Measurements from ENCODE around the gene CLTCL1.

Gene CLTCL1

DNA sequence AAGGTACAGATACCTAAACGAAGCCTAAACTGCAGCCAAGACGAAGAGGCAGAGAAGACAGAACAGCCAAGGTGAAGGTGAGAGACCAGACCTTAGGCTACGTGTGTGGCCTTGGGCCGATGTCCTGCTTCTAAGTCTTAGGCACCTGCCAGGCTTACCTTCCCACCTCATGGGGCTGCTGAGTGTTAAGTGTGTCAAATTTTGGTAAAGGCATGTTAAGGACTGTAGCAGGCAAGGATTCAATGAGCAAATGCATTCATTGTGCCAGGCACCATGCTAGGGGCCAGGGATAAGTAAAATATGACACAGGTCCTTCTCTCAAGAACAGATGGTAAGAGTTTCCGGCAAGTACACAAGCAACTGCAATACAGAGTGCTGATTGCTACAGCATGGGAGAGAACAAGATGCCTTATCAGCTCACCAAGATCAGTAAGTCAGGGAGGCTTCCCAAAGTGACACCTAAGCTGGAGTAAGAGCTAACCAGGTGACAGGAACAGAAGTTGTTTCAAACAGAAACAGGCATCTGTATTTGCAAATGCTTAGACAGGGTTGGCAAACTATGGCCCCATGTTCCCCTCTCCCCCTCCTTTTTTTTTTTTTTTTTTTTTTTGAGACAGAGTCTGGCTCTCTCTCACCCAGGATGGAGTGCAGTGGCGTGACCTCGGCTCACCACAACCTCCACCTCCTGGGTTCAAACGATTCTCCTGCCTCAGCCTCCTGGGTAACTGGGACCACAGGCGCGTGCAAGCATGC, 46.7 kb downstream of the CLTCL1 start:
- no peak for DNase-seq

DNA sequence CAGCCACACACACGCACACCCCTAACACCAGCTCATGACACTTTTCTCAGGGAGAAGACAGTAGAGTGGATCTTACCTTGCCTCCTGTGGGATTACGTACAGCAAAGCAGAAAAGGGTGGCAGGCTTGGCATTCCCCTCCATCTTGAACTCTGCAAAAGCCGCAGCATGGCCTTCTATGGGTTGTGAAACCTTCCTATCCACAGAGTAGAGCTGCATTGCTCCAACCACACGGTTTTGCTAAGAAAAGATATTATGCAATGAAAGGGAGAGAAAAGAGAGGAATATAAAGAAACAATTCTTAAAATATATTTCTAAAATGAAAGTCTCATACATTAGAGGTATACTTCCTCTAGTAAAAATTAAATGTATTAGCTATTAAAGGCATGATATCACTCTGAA, 48.8 kb downstream of the CLTCL1 start:
- DNase-seq: no peak

DNA sequence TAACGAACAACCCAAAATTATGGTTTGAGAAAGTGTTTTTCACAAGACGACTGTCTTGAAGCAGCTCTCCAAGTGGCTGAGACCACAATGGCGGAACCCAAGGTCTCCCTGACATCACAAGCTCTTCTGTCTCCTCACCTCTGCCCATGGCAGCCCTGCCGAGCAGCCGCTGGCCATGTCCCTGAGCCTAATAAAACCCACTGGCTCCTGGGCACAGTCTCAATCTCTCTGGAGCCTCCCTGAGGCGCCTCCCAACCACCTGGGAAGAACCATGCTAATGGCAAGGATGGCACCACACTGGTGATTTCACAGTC, 50.0 kb downstream of the CLTCL1 start:
- no peak for DNase-seq

DNA sequence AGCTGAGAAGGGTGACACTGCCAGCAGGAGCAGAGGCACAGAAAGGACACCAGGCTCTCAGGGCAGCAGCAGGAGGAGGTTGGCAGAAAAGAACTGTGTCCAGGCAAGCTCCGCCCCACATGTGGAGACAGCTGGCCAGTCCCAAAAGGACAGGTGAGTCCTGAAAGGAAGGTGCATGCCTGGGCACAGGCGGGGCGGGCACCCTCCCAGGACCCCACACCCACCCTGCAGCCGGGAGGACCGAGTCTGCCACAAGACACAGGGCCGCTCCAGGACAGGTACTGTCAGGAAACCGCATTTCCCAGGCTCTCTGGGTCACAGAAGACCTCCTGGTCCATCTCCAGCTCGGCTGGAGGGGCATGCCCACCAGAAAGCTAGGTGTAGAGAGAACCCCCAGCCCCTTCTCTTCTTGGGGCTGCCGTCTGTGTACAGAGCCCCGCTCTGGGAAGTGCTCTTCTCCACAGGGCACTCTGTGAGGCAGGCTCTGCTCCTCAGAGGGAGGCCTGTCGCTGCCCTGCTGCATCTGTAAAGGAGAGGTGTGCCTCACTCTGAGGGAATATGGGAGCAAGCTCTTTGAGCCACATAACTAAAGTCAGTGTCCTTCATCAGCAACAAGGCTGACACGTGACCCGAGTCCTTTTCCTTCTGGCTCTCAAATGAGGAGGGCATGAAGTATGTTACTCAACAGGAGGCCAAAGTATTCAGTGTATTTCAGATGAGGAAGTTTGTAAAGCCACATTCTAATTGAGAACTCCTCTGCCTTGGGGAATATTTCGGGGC, 50.5 kb downstream of the CLTCL1 start:
- DNase-seq: no peak

DNA sequence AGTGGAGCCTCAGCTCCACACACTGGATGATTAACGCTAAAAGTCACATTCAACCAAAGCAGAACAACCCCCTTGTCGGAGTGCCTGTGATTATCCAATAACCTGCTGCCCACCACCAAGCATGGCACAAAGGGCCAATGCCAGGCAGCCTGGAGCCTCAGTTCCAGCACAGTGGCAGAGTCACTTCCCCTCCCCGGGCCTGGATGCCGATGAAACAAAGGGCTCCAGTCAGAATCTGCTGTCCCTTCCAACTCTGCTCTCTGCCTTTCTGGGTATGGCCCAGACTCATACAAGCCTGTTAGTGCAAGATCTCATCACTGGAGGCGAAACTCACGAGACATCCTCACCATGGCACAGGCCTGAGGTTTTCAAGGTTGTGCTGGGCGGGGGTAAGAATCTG, 52.1 kb downstream of the CLTCL1 start:
- no peak for DNase-seq

DNA sequence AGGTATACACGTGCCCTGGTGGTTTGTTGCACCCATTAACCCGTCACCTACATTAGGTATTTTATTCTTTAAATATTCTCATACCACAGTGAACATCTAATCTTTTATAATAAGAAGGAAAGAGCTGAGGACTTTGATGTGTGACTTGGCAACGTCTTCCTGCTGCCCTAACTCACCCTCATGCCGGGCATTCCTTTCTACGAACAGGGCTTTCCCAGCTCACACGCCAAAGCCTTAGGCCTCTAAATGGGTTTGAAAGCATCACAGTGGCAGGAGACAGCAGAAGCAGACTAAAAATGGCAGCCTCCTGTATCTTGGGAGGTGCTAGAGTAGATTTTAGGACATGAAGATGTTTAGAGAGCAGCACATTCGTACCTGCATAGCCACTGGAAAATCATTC, 52.6 kb downstream of the CLTCL1 start:
- no peak for DNase-seq

DNA sequence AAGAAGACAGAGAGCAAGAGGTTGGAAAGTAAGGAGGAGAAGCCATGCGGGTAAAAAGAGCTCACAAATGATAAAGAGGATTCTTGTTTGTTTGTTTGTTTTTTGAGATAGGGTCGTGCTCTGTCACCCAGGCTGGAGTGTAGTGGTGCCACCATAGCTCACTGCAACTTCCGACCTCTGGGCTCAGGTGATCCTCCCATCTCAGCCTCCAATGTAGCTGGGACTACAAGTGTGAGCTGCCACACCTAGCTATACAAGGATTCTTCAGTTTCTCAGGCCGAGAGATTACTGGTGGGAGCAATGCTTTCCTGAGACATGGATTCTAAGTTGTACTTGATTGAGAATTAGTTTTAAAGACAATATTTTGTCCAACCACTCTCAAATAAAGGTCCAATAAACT, 55.6 kb downstream of the CLTCL1 start:
- no peak for DNase-seq

DNA sequence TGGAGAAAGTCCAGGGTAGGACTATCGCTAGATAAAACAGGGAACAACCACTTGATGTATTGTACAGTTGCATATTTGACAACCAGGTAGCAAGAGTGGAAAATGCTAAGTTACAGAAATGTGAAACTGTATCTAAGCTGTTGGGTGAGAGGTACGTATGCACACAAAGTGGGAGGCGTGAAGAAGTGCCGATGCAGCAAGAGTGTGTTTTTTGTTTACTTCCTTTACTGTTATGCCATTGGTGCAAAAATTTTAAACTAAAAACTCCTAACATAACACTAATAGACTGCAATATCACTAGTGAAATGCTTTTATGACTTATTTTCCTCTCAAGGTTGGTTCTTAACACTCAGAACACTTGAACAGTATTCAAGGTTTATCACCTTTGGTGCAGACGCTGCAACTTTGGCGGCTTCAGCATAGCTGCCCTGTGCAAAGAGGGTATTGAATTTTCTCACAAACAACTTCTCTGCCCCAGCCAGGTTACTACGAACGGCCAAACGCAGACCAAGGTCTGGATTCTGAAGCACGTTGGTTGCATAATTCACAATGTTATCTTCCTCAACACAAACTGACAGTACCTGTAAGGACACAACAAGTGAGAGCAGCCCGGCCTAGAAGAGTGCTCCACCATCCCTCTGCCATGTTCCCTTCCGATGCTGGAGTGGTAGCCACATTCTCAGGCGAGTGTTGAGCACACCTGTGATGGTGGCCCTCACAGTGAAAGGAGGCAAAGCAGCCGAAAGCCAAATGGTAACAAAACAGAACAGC, 57.2 kb downstream of the CLTCL1 start:
- DNase-seq: no peak

DNA sequence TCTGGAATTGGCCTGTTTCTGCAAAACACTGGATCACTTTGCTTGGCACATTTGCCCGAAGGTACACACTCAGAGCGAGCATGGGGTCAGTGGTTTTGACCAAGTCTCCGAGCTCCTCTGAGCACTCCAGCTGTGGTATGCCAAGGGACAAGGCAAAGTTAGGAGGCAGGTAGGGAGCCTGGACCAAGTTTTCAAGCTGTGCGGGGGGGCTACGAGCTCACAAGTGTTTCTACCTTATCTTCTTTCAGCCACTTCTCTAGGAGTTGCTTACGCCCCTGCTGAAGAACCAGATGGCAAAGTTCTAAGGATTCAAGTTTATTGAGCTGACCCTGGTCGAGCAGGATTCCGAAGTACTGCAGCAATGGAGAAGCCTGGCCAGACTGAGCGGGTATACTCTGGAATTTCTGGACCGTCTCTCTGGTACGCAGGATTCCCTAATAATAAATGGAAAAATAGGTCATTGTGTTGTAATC, 58.3 kb downstream of the CLTCL1 start:
- no peak for DNase-seq

DNA sequence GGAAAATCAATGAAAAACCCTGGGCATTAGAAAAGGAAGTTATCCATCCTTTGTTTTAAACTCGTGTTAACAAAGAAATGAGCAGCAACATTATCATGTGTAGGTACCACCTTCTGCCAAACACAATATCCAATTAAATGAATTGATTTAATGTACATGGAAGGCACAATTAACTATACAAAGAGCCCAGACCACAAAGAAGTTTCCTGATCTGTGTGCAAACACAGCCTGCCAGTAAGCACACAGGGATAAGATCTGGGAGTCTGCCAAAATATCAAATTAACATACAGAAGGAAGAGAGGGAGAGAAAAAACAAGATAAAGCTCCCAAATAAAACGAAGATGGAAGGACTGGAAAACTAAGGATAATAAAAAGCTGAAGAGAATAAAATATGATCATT, 58.9 kb downstream of the CLTCL1 start:
- DNase-seq: no peak

DNA sequence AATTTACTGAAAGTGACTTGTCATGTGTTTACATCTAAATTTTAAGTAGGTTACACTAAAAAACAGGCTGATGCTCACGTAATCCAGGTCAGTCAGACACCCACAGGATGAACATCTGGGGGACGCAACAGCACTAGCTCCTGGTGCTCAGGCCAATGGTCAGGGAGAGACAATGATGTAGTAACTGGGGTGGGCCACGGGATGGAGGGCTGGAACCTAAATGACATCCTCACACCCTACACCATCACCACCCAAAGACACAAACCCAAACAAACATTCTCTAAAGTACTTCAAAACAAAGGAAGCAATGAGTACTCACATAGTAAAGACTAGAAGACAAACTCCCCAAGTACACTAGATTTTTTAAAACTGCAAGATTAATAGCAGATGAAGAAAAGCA, 59.5 kb downstream of the CLTCL1 start:
- no peak for DNase-seq

DNA sequence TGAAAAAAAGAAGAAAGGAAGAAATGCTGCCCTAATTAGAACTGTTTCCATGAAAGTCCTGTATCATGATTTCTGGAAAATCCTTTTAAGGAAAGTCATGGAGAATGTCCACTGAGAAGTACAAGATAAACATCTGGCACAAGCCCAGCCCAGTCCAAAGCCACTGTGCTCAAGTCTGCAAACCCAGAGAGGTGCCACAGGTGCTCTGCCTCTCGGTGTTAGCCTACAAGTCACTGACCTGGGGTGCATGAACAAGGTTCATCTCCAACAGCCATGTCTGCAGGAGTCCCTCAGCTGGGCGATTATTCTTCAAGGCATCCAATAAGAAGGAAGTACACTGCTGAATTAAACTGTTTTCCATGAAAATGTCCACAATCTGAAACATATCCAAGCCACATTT, 61.9 kb downstream of the CLTCL1 start:
- DNase-seq: no peak

DNA sequence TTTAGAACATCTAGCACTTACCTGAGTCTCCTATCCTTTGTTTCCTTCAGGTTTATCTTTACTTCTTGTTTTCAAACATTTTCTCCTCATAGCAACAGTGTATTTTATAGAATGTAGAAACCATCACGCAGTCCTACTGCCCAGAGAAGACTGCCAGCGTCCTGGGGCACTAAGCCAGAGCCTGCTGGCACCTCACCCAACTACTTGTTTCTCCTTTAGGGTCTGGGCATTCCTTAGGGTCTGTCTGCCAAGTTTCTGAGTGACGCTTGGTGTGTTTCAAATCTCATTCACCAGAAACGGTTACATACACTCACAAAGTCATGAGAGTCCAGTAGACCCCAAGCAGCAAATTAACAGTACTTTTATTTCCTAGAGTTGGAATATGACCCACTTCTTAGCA, 63.3 kb downstream of the CLTCL1 start:
- no peak for DNase-seq

DNA sequence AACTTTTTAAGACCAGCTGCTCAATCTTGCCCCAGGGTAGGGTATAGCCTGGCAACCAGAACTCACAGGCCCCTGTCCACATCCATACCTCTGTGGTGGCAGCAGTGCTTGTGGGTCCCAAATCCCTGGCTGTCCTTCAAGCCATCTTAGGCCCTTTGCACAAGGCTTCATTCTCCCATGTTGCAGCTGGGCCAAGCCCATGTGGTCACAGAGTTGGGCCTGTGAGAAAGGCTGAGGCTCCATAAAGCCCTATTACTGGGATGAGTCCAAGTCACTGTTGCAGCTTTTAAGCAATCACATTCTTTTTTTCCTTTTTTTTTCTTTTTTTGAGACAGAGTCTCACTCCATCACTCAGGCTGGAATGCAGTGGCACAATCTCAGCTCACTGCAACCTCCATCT, 65.1 kb downstream of the CLTCL1 start:
- DNase-seq: no peak

DNA sequence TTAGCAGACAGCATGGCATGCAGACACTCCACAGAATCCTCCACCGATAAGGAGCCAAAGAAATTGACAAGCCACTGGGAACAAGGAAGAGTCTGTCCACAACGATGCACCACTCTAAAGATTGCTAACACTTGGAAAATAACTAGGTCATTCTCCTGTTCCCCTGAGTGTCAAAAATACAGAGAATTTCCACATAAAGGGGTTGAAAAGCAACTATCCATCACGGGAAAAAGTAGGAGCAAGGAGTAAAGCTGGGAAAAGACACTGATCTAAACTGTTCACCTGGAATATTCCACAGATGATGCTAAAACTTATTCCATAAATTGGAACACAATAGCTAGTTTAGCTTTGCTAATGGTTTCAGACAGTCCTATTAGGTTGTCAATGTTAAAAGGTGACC, 66.0 kb downstream of the CLTCL1 start:
- no peak for DNase-seq

DNA sequence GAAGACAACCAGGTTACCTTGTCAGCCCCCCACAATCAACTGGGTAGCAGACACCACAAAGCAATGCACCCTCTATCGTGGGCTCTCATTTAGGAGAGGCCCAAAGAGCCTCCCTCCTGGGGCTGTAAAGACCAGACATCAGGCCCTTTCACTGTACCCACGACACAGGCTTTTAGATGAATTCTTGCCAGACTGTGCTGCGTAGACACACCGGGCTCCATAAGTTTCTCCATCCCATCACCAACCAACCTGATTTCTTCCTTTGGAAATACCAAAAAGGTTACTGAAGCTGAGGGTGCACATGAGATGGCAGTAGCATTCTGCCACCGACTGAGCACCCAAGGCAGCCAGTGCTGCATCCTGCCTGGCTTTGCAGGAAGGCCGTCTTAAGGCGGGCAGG, 66.5 kb downstream of the CLTCL1 start:
- no peak for DNase-seq

DNA sequence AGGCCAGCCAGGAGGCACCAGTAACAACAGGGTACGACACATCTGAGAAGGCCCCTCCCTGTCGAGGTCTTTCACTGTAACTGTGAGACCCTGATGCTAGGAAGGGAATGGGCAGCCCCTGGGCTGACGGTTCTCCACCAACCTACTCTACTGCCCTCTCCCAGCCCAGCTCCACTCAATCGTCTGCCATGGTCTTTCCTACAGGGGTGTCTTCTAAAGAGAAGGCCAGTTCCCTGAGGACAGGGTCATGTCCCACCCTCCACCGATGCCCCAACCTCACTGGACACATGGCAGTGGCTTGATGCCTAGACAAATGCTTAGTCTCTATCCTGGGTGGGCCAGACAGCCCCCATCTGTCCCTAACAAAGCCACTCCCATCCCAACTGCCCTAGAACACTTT, 67.0 kb downstream of the CLTCL1 start:
- no peak for DNase-seq

DNA sequence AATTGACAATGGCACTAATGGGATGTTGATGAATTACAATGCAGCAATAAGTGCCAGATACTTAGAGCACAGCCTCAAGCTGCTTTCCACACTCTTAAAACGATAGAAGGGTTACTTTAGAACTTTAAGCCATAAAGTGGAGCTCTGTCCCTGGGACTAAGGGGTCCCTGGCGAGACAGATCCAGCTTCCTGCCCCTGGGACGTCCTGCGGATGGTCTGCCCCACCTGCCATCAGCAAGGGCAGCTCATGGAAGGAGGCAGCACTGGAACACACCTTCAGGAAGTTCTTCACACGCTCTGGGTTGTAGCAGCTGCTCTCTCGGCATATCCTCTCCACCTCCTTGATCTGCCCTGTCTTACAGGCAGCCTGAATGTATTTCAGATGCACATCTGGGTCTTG, 67.9 kb downstream of the CLTCL1 start:
- DNase-seq: no peak

DNA sequence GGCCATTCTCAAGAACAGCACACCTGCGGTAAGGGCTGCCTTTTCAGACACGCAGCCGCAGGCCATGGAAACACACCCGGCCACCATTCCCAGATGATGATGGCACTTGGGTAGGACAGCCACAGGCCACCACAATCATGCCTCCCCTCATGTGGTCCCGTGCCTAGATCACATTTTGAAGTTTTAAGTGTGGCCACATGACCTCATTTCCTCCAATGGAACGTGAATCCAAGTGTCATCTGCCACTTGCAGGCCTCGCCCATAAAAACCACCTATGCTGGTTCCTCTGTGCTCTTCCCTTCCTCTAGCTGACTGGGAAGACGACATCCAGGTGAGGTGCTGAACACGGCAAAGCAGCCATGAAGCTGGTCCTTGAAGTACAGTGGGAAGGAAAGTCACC, 68.4 kb downstream of the CLTCL1 start:
- DNase-seq: no peak

DNA sequence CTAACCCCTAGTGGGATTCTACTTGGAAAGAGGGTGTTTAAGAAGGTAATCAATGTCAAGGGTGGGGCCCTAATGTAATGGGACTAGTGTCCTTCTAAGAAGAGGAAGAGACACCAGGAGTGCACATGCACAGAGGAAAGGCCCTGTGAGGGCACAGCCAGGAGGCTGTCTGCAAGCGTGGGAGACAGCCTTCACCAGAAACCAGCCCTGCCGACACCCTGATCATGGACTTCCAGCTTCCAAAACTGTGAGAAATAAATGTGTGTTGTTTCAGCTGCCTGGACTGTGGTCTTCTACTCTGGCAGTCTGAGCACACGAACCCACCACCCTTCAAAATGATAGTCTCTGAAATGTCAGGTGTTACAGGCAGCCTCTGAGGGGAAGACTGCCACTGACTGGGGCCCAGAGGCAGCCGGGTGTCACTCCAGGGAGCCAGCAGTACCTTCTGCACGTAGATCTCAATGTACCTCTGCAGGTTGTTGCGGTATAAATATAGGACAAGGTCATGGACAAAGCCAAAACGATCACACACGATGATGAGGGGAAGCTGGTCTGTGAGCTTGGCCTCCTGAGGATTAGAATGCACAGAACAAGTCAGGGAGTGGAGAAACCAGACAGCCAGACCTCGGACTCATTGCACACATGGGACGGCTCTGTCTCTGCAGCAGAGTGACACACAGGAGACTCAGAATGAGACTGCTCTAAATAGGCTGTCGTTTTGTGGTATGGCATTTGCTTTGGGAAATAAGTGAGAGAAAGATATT, 69.1 kb downstream of the CLTCL1 start:
- DNase-seq: no peak

DNA sequence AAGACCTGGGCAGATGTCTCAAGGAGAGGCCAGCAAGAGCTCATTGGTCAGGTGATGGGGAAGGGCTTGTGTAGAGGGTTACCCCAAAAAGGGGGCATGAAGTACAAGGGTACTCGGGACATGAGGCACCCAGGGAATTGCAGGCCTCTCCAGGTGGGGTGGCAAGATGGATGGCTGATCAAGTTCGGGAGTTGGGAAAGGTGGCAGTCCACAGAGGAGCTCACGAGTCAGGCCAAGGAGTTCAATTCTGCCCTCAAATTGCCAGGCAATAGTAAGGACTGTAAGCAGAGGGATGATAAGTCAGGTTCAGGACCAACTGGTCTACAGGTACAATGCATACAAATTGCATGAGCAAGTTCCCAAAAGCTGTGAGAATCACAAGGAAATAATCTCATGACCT, 70.7 kb downstream of the CLTCL1 start:
- no peak for DNase-seq

DNA sequence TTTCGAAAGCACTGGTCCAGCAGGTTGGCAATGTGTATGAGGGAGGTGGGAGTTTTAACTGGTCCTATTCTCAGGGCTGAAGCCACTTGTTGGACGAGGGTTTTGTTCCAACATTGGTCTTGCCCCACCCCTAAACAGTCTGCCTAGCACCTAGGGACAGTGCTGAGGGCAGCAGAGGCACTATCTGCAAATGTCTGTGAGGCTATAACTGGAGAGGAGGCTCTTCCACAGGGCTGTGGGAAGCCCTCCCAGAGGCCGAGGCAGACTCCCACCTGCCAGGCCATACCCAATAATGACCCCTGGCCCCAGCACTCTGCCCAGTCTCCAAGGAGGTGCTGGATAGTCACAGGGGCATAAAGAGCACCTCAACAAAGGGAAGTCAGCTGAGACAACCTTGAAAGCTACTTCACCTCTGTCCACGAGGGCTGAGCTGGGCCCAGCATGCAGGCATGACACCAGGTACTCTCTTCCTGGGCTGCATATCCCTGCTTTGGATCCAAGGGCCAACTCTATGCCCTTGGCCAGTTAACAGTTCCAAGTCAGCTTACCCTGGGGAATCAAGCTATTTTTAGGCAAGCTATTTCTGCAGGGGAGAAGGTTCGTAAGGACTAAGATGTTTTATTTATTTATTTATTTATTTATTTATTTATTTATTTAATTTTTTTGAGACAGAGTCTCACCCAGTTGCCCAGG, 72.8 kb downstream of the CLTCL1 start:
- no peak for DNase-seq

DNA sequence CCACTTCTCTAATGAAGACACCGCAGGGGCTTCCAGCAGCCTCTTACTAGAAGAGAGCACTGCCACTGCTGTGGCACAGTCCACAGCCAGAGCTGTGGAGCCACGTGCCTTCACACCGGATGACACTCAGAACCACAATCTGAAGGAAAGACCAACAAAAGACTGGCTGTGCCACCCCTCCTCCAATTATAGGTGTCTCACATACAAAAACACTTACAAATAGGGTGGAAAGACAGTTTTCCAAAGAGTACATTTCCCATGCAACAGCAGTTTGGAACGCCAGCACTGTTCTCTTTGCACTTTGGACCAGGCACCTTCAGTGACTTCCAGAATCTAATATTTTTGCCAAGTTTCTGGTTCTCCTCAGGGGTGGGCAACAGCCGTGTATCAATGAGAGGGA, 74.9 kb downstream of the CLTCL1 start:
- DNase-seq: no peak

Measured in retina (tissue), 1 donor.